Endothelial cell of umbilical vein (primary cell): ENCODE measurements around the gene HACE1. TPM values are rescaled to one million over a fixed set of nuclear protein-coding genes. Genes with fewer than 3 reads are reported as not detected.

ENCODE experiments used
- BruUV-seq: library from RNA; stranded (reverse); fragments of 400-500 nt; replicated peaks from 2 replicates; lab custom pipeline; 2021; lab: Mats Ljungman, UMichigan
- CTCF ChIA-PET: fragments of 300-600, 350-600 bp; sonication (Branson Sonifier 250); formaldehyde crosslinking; loops from one replicate; lab custom pipeline; 2021; ENCODE audit warnings: antibody characterized with exemption, inconsistent platforms; lab: Charles Lee
- POLR2A ChIA-PET: fragments of 300-600, 350-600 bp; sonication (Branson Sonifier 250); formaldehyde crosslinking; loops from one replicate; lab custom pipeline; 2021; ENCODE audit warnings: antibody characterized with exemption, inconsistent platforms; lab: Charles Lee
- DNase-seq: peaks from one replicate; pipeline ENCODE4 v3.0.0-alpha.2; 2011; ENCODE audit warnings: low read depth, low spot score
- FAIRE-seq: peaks from 2 replicates; lab custom pipeline; 2011; peaks lifted over from hg19 to GRCh38; lab: Jason Lieb, UNC
- H2AFZ ChIP-seq: 2 replicates; pipeline ENCODE4 v1.6.0; 2012; ENCODE audit warnings: low read depth, low read length, control low read depth, inconsistent platforms
- H3K27ac ChIP-seq: 2 replicates; pipeline ENCODE4 v1.5.1; 2011; ENCODE audit warnings: low read depth, mild to moderate bottlenecking, control low read depth, low read length, moderate library complexity; ENCODE audit not compliant: insufficient read depth
- H3K27me3 ChIP-seq, 2 experiments: 2 replicates each; pipeline versions ENCODE4 v1.6.0 to v1.6.1; 2011; ENCODE audit warnings: low read length in 2 of 2, mixed read lengths in 1 of 2; ENCODE audit not compliant: control insufficient read depth in 2 of 2, insufficient read depth in 2 of 2
- H3K36me3 ChIP-seq, 2 experiments: 2 replicates in 1 of 2; 3 replicates in 1 of 2; pipeline ENCODE4 v1.5.1; 2011; ENCODE audit warnings: low read length in 2 of 2, mild to moderate bottlenecking in 1 of 2, moderate library complexity in 1 of 2; ENCODE audit not compliant: control insufficient read depth in 2 of 2, insufficient read depth in 2 of 2; ENCODE audit errors: extremely low read depth in 1 of 2
- H3K4me1 ChIP-seq: 3 replicates; pipeline ENCODE4 v1.5.1; 2011; ENCODE audit warnings: mild to moderate bottlenecking, low read length; ENCODE audit not compliant: control insufficient read depth, insufficient read depth; ENCODE audit errors: extremely low read depth
- H3K4me2 ChIP-seq: 2 replicates; pipeline ENCODE4 v1.6.1; 2011; ENCODE audit warnings: low read length, control low read depth, mixed read lengths; ENCODE audit not compliant: insufficient read depth
- H3K4me3 ChIP-seq, 3 experiments: fragments of 200-600 bp in 1 of 3; sonication (generic), shearing (Covaris generic) in 1 of 3; replicated peaks in 1 of 3; 2 replicates each; pipeline ENCODE4 v1.5.1; 2011 to 2016; ENCODE audit warnings: control low read depth in 3 of 3, low read length in 3 of 3, mild to moderate bottlenecking in 2 of 3, inconsistent platforms in 1 of 3, low read depth in 1 of 3, moderate library complexity in 1 of 3; ENCODE audit not compliant: insufficient read depth in 1 of 3
- H3K79me2 ChIP-seq: 2 replicates; pipeline ENCODE4 v1.6.0; 2012; ENCODE audit warnings: low read length, inconsistent platforms; ENCODE audit not compliant: control insufficient read depth, insufficient read depth
- H3K9ac ChIP-seq: replicated peaks from 2 replicates; pipeline ENCODE3; 2011; ENCODE audit warnings: low read length, control low read depth; ENCODE audit not compliant: insufficient read depth; ENCODE audit errors: extremely low read depth
- H3K9me1 ChIP-seq: replicated peaks from 3 replicates; pipeline ENCODE4 v1.6.0; 2011; ENCODE audit warnings: mild to moderate bottlenecking, low read length; ENCODE audit not compliant: control insufficient read depth, insufficient read depth; ENCODE audit errors: extremely low read depth
- H3K9me3 ChIP-seq: replicated peaks from 2 replicates; pipeline ENCODE4 v1.5.1; 2012; ENCODE audit warnings: low read length, inconsistent platforms; ENCODE audit not compliant: control insufficient read depth, insufficient read depth
- H4K20me1 ChIP-seq: replicated peaks from 2 replicates; pipeline ENCODE3; 2011; ENCODE audit warnings: mild to moderate bottlenecking, low read length; ENCODE audit not compliant: control insufficient read depth, insufficient read depth; ENCODE audit errors: extremely low read depth
- CTCF ChIP-seq, 2 donors: IDR thresholded peaks; 1 replicate in 1 of 2; 2 replicates in 1 of 2; pipeline ENCODE4 v1.5.1; 2011; ENCODE audit warnings: low read length in 2 of 2, mild to moderate bottlenecking in 2 of 2, moderate library complexity in 2 of 2, control low read depth in 1 of 2, inconsistent platforms in 1 of 2, low read depth in 1 of 2; ENCODE audit not compliant: insufficient read depth in 1 of 2; ENCODE audit errors: extremely low read depth in 1 of 2
- EZH2 ChIP-seq: IDR thresholded peaks from 2 replicates; pipeline ENCODE4 v1.6.1; 2012; ENCODE audit warnings: borderline replicate concordance, low read depth, mild to moderate bottlenecking, moderate library complexity, low read length, inconsistent platforms; ENCODE audit not compliant: severe bottlenecking
- FOS ChIP-seq: IDR thresholded peaks from 2 replicates; pipeline ENCODE4 v1.6.1; 2011; ENCODE audit warnings: mild to moderate bottlenecking, low read length, moderate library complexity, borderline replicate concordance; ENCODE audit not compliant: insufficient read depth
- GATA2 ChIP-seq: IDR thresholded peaks from 2 replicates; pipeline ENCODE4 v1.7.0; 2011; ENCODE audit warnings: low read depth, mild to moderate bottlenecking, moderate library complexity, mixed read lengths, low read length; ENCODE audit not compliant: insufficient read length, insufficient read depth
- JUN ChIP-seq: IDR thresholded peaks from 2 replicates; pipeline ENCODE4 v1.6.1; 2011; ENCODE audit warnings: borderline replicate concordance, low read depth; ENCODE audit not compliant: insufficient read length, insufficient read depth
- MAX ChIP-seq: IDR thresholded peaks from 2 replicates; pipeline ENCODE4 v1.6.1; 2011; ENCODE audit not compliant: insufficient read depth, insufficient read length
- MYC ChIP-seq: IDR thresholded peaks from one replicate; pipeline ENCODE4 v1.6.1; 2011; ENCODE audit warnings: mild to moderate bottlenecking, low read depth, low read length
- POLR2A ChIP-seq: IDR thresholded peaks from 2 replicates; pipeline ENCODE4 v1.6.1; 2012; ENCODE audit warnings: low read depth, mild to moderate bottlenecking, control low read depth, low read length
- POLR2AphosphoS5 ChIP-seq: IDR thresholded peaks from 2 replicates; pipeline ENCODE4 v1.6.1; 2012; ENCODE audit warnings: low read depth, mild to moderate bottlenecking, control low read depth, low read length, moderate library complexity; ENCODE audit not compliant: insufficient read depth
- dilution Hi-C: fragments of 300-500 bp; cut with MboI; formaldehyde crosslinking; loops from one replicate; pipeline ENCODE4 v1.15.0; 2019; ENCODE audit warnings: low sequenced_read_pairs; ENCODE audit not compliant: extremely low pct_ligation_motif_present
- intact Hi-C: fragments of 100-400 bp; cut with micrococcal nuclease; formaldehyde crosslinking; loops from one replicate; pipeline ENCODE4 v1.10.0; 2022
- polyA plus RNA-seq, 4 experiments: library from polyadenylated mRNA; depleted of rRNA in 3 of 4; stranded (reverse) in 3 of 4; unstranded in 1 of 4; fragments of >200 nt; gene quantifications; 2 replicates each; pipeline versions ENCODE4 v1.2.1 to v1.2.3, GENCODE V29; 2011 to 2012; ENCODE audit warnings: missing spikeins in 1 of 4
- total RNA-seq: library from RNA; stranded (reverse); gene quantifications from 2 replicates; pipeline ENCODE4 v1.2.3, GENCODE V29; 2021

HACE1 gene
- total and polyA plus RNA-seq, 2 donors (not counting 3 experiments of a cell fraction or from before 2014, with no cell fraction given), result 4.9 to 14.8 TPM

GRCh38 chr6:104685871-104686549, 173.7 kb downstream of the HACE1 start:
- H3K27me3 ChIP-seq, result no peaks in the 10 kb centered on the region
- intact Hi-C loops, result no loop called here

More at GRCh38 chr6:104685871-104686549, 173.7 kb downstream of the HACE1 start:
- BruUV-seq, result no TSS peak
- Histone ChIP-seq H3K79me2 (no peaks in the 10 kb centered on the region), H3K4me3 (no peak overlapping the region), H2AFZ (no peak overlapping the region), H3K27ac (no peak overlapping the region), H3K9me1 (no peaks in the 10 kb centered on the region), H3K9ac (no peak overlapping the region), H3K36me3 (no peaks in the 10 kb centered on the region), H4K20me1 (no peaks in the 10 kb centered on the region), H3K9me3 (no peaks in the 10 kb centered on the region), H3K4me2 (no peak overlapping the region), H3K4me1 (no peaks in the 10 kb centered on the region)
- FAIRE-seq (no peak), DNase-seq (no peak)
- dilution Hi-C loops, result no loop called here
- TF ChIP-seq POLR2A, result no peak
- no peak for TF ChIP-seq EZH2
- TF ChIP-seq FOS, result no peak
- no peak for TF ChIP-seq MAX
- no peak for TF ChIP-seq JUN
- no peak for TF ChIP-seq CTCF (IDR thresholded peaks at IDR 0.05; ENCODE audit: extremely low read depth in 1 of 2, insufficient read depth in 1 of 2, low read depth in 1 of 2, low read length in 2 of 2)
- TF ChIP-seq MYC, result no peak
- TF ChIP-seq POLR2AphosphoS5, result no peak
- no peak for TF ChIP-seq GATA2
- ChIA-PET POLR2A (no interaction called here), CTCF (interaction anchor here (1.0 to 3.2 kb wide), 4 partner anchors 16 to 85 kb away, joined by 3 to 35 read pairs (median 4); no protein-coding TSS in a partner anchor)
